A204.1 (cell line): ENCODE measurements around the gene AASS.

Experiments used
- FAIRE-seq: peaks from 2 replicates; lab custom pipeline; 2012; peaks lifted over from hg19 to GRCh38; lab: Jason Lieb, UNC

Gene AASS

GRCh38 chr7:122038904-122039303, 105.1 kb downstream of the AASS start:
- FAIRE-seq: no peak

GRCh38 chr7:122038134-122038533, 105.9 kb downstream of the AASS start:
- no peak for FAIRE-seq

GRCh38 chr7:122035876-122036275, 108.2 kb downstream of the AASS start:
- no peak for FAIRE-seq

DNA sequence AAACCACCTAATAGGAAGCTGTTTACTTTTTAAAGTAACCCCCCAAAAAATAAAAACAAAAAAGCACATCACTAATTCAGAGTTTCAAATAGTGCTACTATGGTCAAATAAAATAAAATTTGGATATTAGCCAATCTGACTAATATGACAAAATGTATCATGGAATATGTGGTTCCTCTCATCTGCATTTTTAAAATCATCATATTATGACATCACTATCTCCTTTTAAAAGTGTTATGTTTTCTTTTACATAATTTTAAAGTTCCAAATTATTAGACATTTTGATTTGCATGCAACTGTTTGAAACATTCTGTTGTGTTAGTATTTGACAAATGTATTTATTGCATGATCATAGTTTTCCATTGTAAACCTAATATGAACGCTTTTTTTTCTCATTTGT, 110.4 kb downstream of the AASS start:
- no peak for FAIRE-seq

DNA sequence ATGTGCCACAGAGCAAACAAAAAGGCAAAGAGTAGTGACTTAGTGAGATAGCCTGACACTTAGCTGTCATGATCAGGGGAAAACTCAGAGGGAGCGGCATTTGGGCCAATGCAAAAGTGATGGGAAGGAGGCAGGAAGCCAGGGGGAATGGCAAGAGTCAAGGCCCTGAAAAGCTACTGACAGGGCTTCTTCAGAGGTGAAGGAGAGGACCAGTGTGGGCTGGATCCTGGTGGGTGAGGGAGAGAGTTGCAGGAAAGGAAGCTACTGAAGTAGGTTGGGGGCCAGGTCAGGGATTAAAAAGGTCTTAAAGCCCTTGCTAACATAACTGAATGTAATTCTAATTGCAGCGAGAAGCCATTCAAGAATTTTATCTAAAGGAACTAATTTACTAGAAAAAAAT, 117.0 kb downstream of the AASS start:
- no peak for FAIRE-seq
